Measurements from ENCODE around the gene SPATA17.
A peak's percentile ranks its signal among the peaks of the same experiment; 100 is the strongest.
"Not testable (repeated sequence)": the region's sequence is repeated elsewhere in the genome, so short reads cannot be mapped to it uniquely, and the experiment has no call there.

SPATA17 gene

DNA sequence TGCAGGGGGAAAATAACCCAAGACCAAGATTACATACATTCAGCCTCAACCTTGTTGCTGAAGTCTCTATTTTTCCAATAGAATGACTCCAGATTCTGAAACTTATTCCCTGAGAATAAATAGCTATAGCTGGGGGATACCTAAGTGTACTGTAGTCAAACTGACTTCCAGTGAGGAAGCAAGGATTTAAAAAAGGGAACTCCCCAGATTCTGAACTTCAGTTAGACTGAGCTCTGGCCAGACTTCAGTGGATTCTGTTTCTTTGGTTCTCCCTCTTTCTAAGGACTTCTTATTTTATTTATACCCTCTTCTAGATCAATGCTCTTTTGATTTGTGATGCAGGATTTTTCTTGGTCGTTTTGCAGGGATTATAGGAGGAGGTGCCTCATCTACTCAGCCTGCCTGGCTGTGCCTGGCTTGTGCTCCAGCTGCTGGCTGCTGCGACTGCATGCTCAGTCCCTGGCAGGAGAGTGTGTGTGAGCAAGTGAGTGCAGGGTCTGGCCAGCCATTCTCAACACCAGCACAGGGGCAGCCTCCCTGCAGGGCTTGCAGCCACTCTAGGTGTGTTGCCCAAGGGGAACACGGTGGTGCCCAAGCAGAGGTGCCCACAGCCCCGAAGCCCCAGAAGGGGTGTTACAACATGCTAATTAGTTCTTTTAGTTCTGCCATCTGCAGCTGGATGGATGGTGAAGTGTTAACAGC is 43.0 kb downstream of the SPATA17 start:
- no peak for FAIRE-seq
- no peak for DNase-seq (ENCODE audit: insufficient read length, low spot score)

DNA sequence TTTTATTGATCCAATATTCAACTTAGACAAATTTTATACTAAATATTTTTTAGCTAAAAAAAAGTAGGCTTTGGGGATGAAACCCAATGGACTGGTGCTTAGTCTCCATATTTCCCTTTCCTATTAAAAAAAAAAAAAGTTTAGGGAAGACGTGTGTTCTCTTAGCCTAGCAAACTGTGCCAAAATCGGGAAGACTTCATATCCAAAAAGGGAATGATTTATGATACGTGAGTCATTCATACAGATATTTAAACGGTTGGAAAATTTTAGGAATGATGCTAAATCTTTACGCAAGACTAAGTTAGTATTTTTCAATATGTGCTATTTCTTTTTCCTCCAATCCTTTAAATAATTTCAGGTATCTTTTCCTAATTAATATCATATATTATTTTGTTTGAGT is 50.7 kb downstream of the SPATA17 start:
- no peak for FAIRE-seq
- no peak for DNase-seq (ENCODE audit: insufficient read length, low spot score)

DNA sequence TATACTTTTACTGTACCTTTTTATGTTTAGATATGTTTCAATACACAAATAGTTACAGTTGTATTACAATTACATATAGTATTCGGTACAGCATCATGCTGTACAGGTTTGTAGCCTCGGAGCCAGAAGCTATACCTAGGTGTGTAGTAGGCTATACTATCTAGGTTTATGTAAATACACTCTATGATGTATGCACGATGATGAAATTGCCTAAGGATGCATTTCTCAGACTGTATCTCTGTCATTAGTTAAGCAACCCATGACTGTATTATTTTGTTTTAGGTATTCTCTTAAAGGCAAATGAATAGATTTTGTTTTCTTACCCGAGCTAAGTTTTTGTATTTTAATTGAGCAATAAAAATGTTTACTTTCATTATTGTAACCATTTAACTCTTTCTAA is 56.4 kb downstream of the SPATA17 start:
- FAIRE-seq (no peak), DNase-seq (ENCODE audit: insufficient read length, low spot score) (no peak)

DNA sequence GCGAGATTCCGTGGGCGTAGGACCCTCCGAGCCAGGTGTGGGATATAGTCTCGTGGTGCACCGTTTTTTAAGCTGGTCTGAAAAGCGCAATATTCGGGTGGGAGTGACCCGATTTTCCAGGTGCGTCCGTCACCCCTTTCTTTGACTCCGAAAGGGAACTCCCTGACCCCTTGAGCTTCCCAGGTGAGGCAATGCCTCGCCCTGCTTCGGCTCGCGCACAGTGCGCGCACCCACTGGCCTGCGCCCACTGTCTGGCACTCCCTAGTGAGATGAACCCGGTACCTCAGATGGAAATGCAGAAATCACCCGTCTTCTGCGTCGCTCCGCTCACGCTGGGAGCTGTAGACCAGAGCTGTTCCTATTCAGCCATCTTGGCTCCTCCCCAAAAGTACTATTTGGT is 65.0 kb downstream of the SPATA17 start:
- DNase-seq (ENCODE audit: insufficient read length, low spot score); FAIRE-seq: not testable (repeated sequence)

DNA sequence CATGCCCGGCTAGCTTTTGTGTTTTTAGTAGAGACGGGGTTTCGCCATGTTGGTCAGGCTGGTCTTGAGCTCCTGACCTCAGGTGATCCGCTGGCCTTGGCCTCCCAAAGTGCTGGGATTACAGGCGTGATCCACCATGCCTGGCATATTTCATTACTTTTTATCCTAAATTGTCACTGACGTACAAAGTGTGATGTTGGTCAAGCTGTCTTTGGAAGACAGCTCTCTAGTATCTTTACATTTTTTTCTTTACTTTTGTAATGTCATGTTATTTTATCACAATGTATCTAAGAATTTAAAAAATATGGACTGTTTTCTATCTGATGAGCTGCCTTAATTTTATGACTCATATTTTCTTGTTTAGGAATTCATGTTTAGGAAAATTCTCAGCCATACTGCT is 72.2 kb downstream of the SPATA17 start:
- FAIRE-seq (no peak), DNase-seq (ENCODE audit: insufficient read length, low spot score) (no peak)

DNA sequence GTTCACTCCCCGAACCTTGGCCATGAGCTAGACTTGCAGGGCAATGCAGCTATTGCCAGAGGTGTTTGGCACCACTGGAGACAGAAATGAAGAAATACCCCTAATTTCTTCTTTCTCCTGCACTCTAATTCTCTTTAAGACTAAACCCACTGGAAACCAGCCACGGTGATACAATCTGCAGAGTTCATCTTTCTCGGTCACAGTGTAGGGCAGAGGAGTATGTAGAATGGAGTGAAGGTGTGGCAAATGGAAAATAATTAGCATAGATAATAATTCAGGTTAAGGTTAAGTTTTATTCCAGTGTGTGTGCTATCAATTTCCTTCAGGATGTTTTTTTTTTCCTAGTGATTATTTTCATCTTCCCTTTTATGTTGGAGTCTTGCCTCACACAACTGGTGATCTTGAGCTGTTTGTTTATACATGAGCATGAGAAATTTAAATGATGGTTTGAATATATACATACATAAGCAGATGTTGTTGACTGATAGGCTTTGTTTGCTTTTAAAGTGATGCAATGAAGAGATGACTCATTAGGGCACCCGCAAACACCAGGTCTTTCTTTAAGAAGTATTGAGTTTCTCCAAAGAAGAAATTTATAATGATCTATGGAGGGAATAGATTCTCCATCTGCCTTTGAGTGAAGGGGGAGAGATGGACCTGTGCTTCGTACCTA is 81.9 kb downstream of the SPATA17 start:
- no peak for FAIRE-seq

DNA sequence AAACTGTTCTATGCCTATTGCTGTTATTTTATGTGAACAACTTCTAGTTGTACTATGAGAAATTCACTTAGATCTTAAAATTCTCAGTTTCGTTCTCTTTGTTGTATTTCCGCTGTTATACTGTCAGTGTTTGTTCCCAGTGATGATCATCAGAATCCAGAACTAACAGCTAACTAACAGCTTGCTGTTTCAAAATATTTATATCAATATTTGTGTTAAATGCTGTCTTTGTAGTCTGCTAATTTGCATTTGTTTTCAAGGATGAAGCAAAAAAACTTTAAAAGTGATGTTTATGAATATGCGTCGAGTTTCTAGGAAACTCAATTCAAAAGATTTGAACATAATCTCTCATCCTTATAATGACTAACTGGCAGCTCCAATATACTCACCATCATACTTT is 84.5 kb downstream of the SPATA17 start:
- no peak for DNase-seq (ENCODE audit: insufficient read length, low spot score)
- FAIRE-seq: no peak

More for the DNA sequence above, 81.9 kb downstream of the SPATA17 start:
- no peak for DNase-seq (ENCODE audit: insufficient read length, low spot score)

DNA sequence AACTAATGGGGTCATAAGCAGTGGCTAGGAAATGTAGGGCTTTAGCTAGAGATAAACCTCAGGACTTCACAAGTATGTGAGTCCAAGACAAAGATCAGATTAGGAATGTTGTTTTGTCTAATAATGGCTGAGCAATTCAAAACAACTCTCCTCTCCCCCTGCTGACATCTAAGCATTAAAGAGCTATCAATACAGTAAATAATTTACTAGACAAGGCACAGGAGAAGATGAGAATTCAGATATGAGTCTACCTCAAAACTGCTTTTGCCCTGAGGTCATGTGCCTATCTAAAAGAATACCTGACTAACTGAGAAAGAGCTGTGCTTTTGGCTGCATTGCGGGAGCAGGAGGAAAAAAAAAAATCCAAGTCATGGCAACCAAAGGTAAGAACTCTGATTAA is 86.8 kb downstream of the SPATA17 start:
- no peak for FAIRE-seq

DNA sequence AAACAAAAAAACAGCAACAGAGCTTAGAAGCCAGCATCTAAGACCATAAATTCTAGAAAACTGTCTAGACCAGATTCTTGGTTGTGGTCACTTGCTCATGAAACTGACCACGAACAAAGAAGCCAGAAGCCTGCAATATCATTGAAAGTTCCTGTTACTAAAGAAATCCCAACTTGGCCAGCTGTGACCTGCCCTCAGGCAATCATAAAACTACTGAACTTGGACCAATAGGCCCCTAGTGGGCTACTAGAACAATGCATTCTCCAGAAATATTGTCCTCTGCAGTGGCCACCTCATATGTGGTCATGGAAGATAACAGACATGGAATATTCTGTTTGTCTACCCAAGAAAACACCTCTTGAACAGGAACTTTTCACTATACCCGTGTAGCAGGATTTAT is 87.7 kb downstream of the SPATA17 start:
- FAIRE-seq (no peak), DNase-seq (ENCODE audit: insufficient read length, low spot score) (no peak)

More for the DNA sequence above, 86.8 kb downstream of the SPATA17 start:
- DNase-seq (ENCODE audit: insufficient read length, low spot score): no peak

DNA sequence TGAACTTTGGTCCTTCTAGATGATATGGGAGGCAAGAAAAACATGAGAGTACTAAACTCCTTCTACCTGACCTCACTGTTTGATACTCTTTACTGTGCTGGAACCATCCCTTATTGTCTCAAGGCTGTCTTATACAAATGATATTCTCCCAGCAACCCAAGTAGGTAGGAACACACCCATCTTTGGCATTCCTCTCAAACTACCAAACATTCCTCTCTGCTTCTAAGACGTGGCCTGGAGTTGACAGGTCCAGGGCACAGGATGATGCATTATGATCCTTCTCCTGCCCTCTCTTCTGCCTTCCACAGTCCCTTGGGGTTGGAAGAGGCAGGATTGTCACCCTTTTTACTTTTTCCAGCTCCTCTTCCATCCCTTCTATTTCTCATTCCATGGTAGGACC is 90.5 kb downstream of the SPATA17 start:
- FAIRE-seq: no peak
- no peak for DNase-seq (ENCODE audit: insufficient read length, low spot score)

DNA sequence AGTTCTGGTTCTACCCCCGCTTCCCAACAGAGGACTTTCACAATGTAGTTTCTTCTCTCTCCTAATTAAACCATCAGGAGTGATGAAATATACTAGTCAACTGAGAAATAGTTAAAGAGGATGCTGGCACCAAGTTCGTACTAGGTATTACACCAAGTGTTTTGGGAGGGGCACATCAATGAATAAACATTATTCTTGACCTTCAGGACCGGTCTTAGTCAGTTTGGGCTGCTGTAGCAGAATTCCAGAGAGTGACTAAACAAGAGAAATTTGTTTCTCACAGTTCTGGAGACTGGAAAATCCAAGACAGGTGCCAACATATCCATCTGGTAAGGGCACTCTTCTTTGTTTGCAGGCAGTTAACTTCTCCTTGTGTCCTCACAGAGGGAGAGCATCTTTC is 103.8 kb downstream of the SPATA17 start:
- FAIRE-seq (no peak), DNase-seq (ENCODE audit: insufficient read length, low spot score) (no peak)

DNA sequence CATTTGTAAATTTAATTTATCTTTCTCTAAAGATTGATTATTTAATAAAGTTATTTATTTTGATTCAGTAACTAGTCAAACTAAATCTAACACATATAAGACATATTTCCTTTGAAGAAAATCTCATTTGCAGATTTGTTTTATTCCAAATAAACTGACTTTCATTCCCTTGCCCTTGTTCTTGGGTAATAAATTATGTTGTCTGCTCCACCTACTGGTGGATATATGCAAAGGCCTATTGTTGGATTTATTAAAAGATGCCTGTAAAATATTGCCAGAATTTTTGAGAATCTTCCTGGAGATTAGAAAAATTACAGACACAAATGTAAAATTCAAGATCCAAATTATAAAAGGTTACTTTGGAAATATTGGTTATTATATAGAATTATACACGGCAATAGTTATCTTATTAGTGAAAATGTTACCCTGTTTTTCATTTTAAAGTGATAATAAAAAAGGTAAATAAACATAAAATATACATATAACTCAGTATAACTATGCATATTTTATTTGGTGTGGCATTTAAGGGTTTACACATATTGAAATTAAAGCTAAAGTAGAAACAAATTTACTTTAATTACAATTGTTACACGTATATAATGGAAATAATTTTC is 116.1 kb downstream of the SPATA17 start:
- DNase-seq (ENCODE audit: insufficient read length, low spot score): peak; percentile 9
- peak; percentile 4 for FAIRE-seq

DNA sequence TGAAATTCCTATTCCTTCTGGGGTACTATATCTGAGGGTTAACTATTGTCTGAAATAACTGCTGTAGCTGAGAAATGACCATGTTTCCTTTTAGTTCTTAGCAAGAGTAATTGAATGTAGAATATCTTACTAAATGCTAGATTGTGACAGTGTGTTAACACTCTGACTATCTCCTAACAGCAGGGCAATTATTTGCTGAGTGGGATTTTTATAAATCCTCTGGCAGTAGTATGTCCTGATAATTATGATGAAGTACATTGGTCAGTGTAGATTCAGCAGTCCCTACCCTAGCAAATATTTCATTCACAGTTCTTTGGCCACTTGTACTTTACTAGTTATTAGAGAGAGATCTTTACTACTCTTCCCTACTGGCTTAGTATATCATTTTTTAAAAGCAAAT is 138.6 kb downstream of the SPATA17 start:
- DNase-seq (ENCODE audit: insufficient read length, low spot score) (no peak), FAIRE-seq (no peak)

DNA sequence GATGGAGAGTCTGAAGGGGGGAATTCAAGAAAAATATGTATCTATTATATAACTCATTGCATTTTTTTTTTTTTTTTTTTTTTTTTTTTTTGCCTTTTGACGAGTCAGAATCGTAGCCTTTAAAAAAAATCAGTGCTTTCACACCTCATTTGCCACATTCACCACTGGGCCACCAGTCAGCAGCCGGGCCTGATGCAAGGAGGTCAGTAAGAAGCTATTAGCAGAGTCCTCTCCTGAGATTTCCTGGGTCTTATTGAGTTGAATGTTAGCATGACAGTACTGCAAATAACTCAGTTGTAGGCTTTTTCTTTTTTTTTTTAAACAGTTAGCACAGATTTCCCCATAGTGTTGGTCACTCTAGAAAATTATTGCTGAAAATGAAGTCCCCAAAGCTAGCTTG is 139.8 kb downstream of the SPATA17 start:
- DNase-seq (ENCODE audit: insufficient read length, low spot score): no peak
- FAIRE-seq: no peak

DNA sequence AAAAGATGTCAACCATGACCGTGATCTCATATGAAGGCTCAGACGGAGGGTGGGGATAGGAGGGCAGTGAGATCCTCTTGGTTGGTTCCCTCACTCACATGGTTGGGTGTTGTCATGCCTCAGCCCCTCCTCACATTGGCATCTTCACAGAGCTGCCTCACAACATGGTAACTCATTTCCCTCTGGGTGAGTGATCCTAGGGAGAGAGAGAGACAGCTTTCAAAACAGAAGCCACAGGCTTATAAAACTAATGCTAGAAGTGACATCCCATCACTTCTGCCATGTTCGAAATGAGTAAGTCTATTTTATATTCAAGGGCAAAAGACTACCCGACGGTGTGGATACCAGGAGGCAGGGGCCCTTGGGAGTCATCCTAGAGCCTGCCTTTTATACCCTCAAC is 145.5 kb downstream of the SPATA17 start:
- DNase-seq (ENCODE audit: insufficient read length, low spot score): no peak
- FAIRE-seq: no peak

DNA sequence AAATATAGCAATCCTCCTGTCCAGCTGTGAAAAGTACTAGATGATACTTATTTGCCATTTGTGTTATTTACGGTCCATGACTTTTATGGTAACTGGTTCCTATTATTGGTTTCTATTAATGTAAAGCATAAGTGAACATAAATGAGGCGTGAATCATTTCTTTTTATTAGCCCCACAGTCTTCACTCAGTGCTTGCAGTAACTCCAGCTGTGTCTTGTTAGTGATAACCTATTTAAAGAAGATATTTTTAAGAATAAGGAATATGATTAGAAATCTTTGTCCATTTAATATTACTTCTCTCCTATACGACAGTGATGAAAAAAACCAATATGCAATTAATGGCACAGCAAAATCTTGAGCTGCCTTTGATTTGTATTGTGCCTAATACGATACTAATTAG is 149.9 kb downstream of the SPATA17 start:
- DNase-seq (ENCODE audit: insufficient read length, low spot score): no peak
- FAIRE-seq: no peak

DNA sequence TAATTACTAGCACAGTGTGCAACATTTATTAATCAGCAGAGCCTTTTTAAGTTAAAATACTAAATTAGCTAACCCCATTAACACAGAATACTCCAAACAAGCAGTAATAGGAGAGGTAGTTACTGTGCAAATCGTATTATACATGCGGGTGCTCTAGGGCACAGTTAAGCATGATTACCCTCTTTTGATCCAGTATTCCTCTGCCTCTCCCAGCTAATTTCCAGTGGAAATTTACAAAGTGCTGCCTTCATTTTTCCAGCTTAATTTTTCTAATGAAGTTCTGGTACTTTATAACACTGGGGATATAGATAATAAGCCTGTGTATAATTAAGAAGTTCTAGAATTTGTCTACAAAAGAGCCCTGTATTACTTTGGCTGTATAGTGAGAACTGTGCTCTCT is 159.9 kb downstream of the SPATA17 start:
- FAIRE-seq (no peak), DNase-seq (ENCODE audit: insufficient read length, low spot score) (no peak)

DNA sequence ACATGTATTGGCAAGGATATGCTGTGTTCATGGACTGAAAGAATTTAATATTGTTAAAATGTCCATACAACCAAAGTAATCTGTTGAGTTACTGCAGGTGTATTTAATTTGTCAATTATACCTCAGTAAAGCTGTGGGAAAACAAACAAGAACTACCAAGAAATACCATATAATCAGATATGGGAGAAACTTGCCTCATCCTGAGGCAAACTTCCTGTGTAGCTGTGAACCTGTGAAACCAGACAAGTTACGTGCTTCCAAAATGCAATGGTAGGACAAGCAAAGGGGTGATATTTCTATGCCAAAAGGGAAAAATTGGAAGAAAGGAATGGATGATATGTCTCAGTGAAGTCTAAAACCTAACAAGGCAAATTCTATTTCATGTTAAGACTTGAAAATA is 174.6 kb downstream of the SPATA17 start:
- DNase-seq (ENCODE audit: insufficient read length, low spot score) (no peak), FAIRE-seq (no peak)

DNA sequence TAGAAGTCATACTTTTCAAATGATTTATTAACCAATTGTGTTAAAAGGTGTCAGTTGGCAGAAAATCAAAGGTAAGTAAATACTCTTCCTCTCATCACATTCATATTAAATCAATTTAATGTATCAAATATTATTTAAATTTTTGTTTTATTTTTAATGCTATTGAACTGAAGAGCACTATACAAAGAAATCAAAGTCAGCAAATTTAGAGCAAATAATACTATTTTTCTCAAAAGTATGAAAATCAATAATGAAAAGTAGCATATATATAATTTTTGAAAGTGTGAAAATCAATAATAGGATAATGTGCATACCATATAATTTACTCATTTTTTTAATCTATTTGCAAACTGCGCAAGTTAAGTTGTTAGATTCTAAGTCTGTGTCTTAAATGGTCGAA is 181.0 kb downstream of the SPATA17 start:
- DNase-seq (ENCODE audit: insufficient read length, low spot score) (no peak), FAIRE-seq (no peak)

DNA sequence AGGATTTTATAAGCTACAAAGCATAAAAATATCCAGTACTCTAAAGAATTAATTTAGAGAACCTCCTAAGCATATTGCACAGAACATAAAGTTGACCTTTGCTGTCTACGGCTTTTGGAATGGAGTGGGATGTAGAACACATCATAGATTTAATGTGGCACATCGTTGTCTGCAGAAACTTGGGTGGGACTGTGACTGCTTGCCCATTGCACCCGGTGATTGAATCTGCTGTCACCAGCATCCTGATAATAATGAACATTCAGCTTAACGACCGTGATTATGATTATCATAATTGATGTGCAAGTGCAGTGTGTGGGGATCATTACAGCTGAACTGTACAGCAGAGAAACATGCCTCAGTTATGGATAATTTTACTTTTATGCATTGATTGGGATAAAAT is 181.9 kb downstream of the SPATA17 start:
- FAIRE-seq (no peak), DNase-seq (ENCODE audit: insufficient read length, low spot score) (no peak)

DNA sequence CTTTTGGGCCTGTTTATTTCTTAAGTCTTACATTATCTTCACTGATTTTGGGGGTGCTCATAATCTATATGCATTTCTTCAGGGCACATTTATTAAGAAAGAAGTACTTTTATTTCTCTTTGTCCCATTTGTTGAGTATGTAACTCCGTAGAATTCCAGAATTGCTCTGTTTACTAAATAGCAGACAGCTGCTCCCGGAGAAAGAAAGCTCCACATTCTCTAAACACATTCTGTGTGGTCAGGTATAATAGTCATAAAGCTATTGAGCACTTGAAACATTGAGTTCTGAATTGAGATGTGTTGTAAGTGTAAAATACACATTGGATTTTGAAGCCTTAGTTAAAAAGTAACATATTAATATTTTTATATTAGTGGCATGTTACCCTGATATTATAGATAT is 206.5 kb downstream of the SPATA17 start:
- FAIRE-seq (no peak), DNase-seq (ENCODE audit: insufficient read length, low spot score) (no peak)

DNA sequence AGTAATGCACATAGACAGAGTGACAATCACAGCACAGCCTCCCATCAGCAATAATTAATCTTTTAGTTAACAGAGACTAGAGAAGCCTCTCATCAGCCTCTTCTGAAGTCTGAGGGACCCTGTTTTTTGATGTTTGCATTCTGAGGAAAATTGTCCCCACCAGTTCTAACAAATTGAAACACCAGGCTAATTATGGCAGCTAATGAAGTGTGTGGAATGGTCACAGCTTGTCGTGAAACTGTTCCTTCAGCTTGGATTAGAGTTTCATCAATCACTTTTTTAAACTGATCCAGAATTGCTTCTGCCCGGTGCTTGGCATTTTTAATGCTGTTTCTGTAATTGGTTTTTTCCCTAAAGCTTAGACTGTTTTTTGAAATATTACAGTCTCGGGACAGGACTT is 208.0 kb downstream of the SPATA17 start:
- no peak for FAIRE-seq
- DNase-seq (ENCODE audit: insufficient read length, low spot score): no peak
